GM12878 (cell line): ENCODE measurements around the gene EFHC1. TPM values are rescaled to one million over a fixed set of nuclear protein-coding genes. Genes with fewer than 3 reads are reported as not detected.

Experiments
- CREB1 ChIP-seq: IDR thresholded peaks from 2 replicates; pipeline ENCODE4 v1.6.1; 2012; ENCODE audit warnings: low read depth, mild to moderate bottlenecking, inconsistent platforms
- EP300 ChIP-seq, 2 experiments: fragments of 150-350 bp in 1 of 2; IDR thresholded peaks; 2 replicates each; pipeline ENCODE4 v1.6.1; 2011 to 2012; ENCODE audit warnings: low read depth in 2 of 2, low read length in 2 of 2, borderline replicate concordance in 1 of 2, improper control_type of control experiment in 1 of 2, inconsistent platforms in 1 of 2; ENCODE audit not compliant: control insufficient read depth in 1 of 2
- EZH2 ChIP-seq: IDR thresholded peaks from 2 replicates; pipeline ENCODE4 v1.6.1; 2012; ENCODE audit warnings: low read depth, mild to moderate bottlenecking, control low read depth, inconsistent platforms, low read length, borderline replicate concordance; ENCODE audit not compliant: control insufficient read depth
- KLF5 ChIP-seq: fragments of 450-650 bp; IDR thresholded peaks from 2 replicates; pipeline ENCODE4 v1.6.1; 2014; ENCODE audit warnings: mild to moderate bottlenecking; ENCODE audit not compliant: partially characterized antibody
- LARP7 ChIP-seq: fragments of 450-650 bp; IDR thresholded peaks from 2 replicates; pipeline ENCODE4 v1.6.1; 2017; ENCODE audit warnings: mild to moderate bottlenecking
- NFXL1 ChIP-seq: fragments of 450-650 bp; IDR thresholded peaks from 2 replicates; pipeline ENCODE4 v1.6.1; 2017; ENCODE audit warnings: antibody characterized with exemption, mild to moderate bottlenecking, borderline replicate concordance
- POU2F2 ChIP-seq: IDR thresholded peaks from 3 replicates; pipeline ENCODE4 v1.6.1; 2011; ENCODE audit warnings: low read depth, mild to moderate bottlenecking, low read length, borderline replicate concordance
- RBBP5 ChIP-seq: fragments of 200-600 bp; sonication (generic); conservative IDR thresholded peaks from 2 replicates; pipeline ENCODE4 v1.6.1; 2016
- SMC3 ChIP-seq: IDR thresholded peaks from 2 replicates; pipeline ENCODE4 v1.6.1; 2011; ENCODE audit warnings: low read length, improper control_type of control experiment, borderline replicate concordance
- TCF7 ChIP-seq: IDR thresholded peaks from 2 replicates; pipeline ENCODE4 v1.6.1; 2014; ENCODE audit warnings: antibody characterized with exemption, borderline replicate concordance
- YBX1 ChIP-seq: fragments of 450-650 bp; IDR thresholded peaks from 2 replicates; pipeline ENCODE4 v1.6.1; 2016; ENCODE audit warnings: antibody characterized with exemption
- polyA plus RNA-seq, 11 experiments: library from polyadenylated mRNA; depleted of rRNA in 4 of 11; unstranded in 6 of 11; stranded (reverse) in 5 of 11; fragments of >200 nt; fragmentation: Nextera tagmentation in 4 of 11; fragmentation: Illumina TruSeq in 1 of 11; extraction: Ambion mirVana in 4 of 11; extraction: Trizol in 1 of 11; gene quantifications; 1 replicate in 1 of 11; 2 replicates in 10 of 11; pipeline versions ENCODE4 v1.2.1 to v1.2.3, GENCODE V29; 2011 to 2016; ENCODE audit warnings: inconsistent platforms in 2 of 11, missing spikeins in 2 of 11, low read depth in 1 of 11
- total RNA-seq, 4 experiments: library from RNA; depleted of rRNA in 3 of 4; stranded (reverse); fragments of >200 nt in 3 of 4; fragmentation: Illumina TruSeq in 1 of 4; extraction: Trizol in 1 of 4; gene quantifications; 2 replicates each; pipeline versions ENCODE4 v1.2.1 to v1.2.3, GENCODE V29; 2013 to 2021
- TF ChIP-seq, protein P1 (sequence below): IDR thresholded peaks from 2 replicates; pipeline ENCODE4 v1.6.1; 2011; ENCODE audit warnings: borderline replicate concordance, low read depth, mild to moderate bottlenecking, moderate library complexity, low read length; ENCODE audit not compliant: insufficient read depth, poor library complexity, severe bottlenecking
- TF ChIP-seq, protein P2 (sequence below): IDR thresholded peaks from 2 replicates; pipeline ENCODE4 v1.6.1; 2011; ENCODE audit warnings: mild to moderate bottlenecking, low read depth, low read length, moderate library complexity; ENCODE audit not compliant: insufficient replicate concordance
- TF ChIP-seq, protein P3 (sequence below): fragments of 450-650 bp; IDR thresholded peaks from 2 replicates; pipeline ENCODE4 v1.6.1; 2017; ENCODE audit warnings: mild to moderate bottlenecking

EFHC1 gene
- total and polyA plus RNA-seq, 10 of the 15 experiments (the other 5 are each of a cell fraction or from before 2014, with no cell fraction given): 5.5 to 14.5 (median 8.8) TPM

DNA sequence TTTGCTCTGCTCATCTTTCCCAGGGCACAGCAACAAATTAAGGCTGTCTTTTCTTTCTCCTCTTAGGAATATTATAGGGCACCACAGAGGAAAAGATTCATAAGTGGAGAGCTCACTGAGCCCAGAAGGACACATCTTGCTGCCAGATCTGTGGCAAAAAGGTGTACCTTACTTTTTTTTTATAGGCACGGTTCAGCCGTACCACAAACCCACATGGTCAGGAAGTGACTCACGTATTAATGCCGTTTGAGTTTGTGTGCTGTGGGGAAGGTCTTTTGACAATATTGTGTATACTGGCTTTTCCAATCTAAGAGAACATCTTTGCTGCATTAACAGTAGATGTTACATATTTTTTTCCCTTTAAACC, 29.8 kb upstream of the EFHC1 start (continued):
- no peak for TF ChIP-seq YBX1
- TF ChIP-seq RBBP5: no peak
- no peak for TF ChIP-seq EP300 (IDR thresholded peaks at IDR 0.05; ENCODE audit: borderline replicate concordance in 1 of 2, control insufficient read depth in 1 of 2, low read depth in 2 of 2, low read length in 2 of 2)
- TF ChIP-seq, protein P1, sequence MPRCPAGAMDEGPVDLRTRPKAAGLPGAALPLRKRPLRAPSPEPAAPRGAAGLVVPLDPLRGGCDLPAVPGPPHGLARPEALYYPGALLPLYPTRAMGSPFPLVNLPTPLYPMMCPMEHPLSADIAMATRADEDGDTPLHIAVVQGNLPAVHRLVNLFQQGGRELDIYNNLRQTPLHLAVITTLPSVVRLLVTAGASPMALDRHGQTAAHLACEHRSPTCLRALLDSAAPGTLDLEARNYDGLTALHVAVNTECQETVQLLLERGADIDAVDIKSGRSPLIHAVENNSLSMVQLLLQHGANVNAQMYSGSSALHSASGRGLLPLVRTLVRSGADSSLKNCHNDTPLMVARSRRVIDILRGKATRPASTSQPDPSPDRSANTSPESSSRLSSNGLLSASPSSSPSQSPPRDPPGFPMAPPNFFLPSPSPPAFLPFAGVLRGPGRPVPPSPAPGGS: no peak
- TF ChIP-seq EZH2: no peak
- TF ChIP-seq, protein P2, sequence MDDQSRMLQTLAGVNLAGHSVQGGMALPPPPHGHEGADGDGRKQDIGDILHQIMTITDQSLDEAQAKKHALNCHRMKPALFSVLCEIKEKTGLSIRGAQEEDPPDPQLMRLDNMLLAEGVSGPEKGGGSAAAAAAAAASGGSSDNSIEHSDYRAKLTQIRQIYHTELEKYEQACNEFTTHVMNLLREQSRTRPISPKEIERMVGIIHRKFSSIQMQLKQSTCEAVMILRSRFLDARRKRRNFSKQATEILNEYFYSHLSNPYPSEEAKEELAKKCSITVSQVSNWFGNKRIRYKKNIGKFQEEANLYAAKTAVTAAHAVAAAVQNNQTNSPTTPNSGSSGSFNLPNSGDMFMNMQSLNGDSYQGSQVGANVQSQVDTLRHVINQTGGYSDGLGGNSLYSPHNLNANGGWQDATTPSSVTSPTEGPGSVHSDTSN: no peak
- TF ChIP-seq CREB1: peak; percentile 55
- TF ChIP-seq POU2F2: peak; percentile 38; the same call in 1 of the 3 replicates
- TF ChIP-seq, protein P3, sequence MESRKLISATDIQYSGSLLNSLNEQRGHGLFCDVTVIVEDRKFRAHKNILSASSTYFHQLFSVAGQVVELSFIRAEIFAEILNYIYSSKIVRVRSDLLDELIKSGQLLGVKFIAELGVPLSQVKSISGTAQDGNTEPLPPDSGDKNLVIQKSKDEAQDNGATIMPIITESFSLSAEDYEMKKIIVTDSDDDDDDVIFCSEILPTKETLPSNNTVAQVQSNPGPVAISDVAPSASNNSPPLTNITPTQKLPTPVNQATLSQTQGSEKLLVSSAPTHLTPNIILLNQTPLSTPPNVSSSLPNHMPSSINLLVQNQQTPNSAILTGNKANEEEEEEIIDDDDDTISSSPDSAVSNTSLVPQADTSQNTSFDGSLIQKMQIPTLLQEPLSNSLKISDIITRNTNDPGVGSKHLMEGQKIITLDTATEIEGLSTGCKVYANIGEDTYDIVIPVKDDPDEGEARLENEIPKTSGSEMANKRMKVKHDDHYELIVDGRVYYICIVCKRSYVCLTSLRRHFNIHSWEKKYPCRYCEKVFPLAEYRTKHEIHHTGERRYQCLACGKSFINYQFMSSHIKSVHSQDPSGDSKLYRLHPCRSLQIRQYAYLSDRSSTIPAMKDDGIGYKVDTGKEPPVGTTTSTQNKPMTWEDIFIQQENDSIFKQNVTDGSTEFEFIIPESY: no peak
- no peak for TF ChIP-seq LARP7
- TF ChIP-seq NFXL1: no peak
- 0 out of 2 replicates have a peak, but pooled peaks have one; percentile 5 for TF ChIP-seq TCF7
- no peak for TF ChIP-seq SMC3
- no peak for TF ChIP-seq KLF5
